ENCODE measurements around the gene LIFR. TPM values are rescaled to one million over a fixed set of nuclear protein-coding genes. Genes with fewer than 3 reads are reported as not detected.

LIFR gene
- total and polyA plus RNA-seq, 2 donors (not counting 3 experiments of a cell fraction or from before 2014, with no cell fraction given), result 4.1 to 36.4 TPM

DNA sequence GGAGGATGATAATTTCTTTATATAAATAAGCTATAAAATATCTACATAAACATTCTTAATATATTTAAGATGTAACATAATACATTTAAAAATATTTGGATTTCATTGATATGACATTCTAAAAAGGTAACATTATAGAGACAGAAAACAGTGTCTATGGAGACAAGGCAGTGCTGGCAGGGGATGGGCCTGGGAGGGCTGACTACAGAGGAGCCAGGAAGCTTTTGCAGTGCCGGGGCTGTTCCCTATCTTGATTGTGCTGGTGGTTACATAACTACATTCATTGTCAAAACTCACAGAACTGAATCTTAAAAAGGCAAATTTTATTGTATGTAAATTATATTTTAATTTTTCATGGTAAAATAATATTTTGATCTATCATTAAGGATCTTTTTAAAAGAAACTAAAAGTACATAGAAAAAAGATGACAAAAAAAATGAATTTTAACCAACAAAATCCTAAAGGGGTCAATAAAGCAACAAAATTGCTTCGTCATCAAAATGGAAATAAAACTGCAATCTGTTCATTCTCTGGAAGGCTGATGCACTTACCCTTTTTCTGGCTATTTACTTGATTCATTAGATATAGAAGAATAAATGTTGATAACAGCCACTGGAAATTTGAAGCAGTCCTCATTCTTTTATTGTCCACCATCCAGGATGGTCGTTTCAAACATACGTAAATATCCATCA is 26.3 kb downstream of the LIFR start:
- ChIA-PET POLR2A (no interaction called here), CTCF (interaction anchor here (1.0 kb wide), 1 partner anchor 88 kb away, joined by 3 read pairs; no protein-coding TSS in a partner anchor)
- H3K36me3 ChIP-seq (ENCODE audit: control insufficient read depth in 2 of 2, extremely low read depth in 1 of 2, insufficient read depth in 2 of 2, low read length in 2 of 2), result peaks cover 1 to 3% of the 10 kb centered on the region in 2 experiments
- no peaks in the 10 kb centered on the region for H3K27me3 ChIP-seq (ENCODE audit: control insufficient read depth in 2 of 2, insufficient read depth in 2 of 2, low read length in 2 of 2)
- dilution Hi-C loops (cut with MboI; ENCODE audit: extremely low pct_ligation_motif_present, low sequenced_read_pairs) (no loop called here), intact Hi-C loops (cut with micrococcal nuclease) (no loop called here)
- H2AFZ ChIP-seq (ENCODE audit: low read depth, low read length), result no peak overlapping the region
- H4K20me1 ChIP-seq (replicated peaks; ENCODE audit: control insufficient read depth, extremely low read depth, insufficient read depth, low read length), result no peaks in the 10 kb centered on the region
- H3K9ac ChIP-seq (replicated peaks; ENCODE audit: extremely low read depth, insufficient read depth, low read length), result no peak overlapping the region
- no peaks in the 10 kb centered on the region for H3K79me2 ChIP-seq (ENCODE audit: control insufficient read depth, insufficient read depth, low read length)
- no peak overlapping the region for H3K4me3 ChIP-seq (replicated peaks in 1 of 3; ENCODE audit: insufficient read depth in 1 of 3, low read depth in 1 of 3, low read length in 3 of 3)
- no peak overlapping the region for H3K4me2 ChIP-seq (ENCODE audit: insufficient read depth, low read length)
- H3K9me1 ChIP-seq (replicated peaks; ENCODE audit: control insufficient read depth, extremely low read depth, insufficient read depth, low read length), result no peaks in the 10 kb centered on the region
- no peak for TF ChIP-seq MYC (IDR thresholded peaks at IDR 0.05; ENCODE audit: low read depth, low read length)
- TF ChIP-seq EZH2 (IDR thresholded peaks at IDR 0.05; ENCODE audit: borderline replicate concordance, low read depth, low read length, severe bottlenecking), result no peak
- TF ChIP-seq POLR2A (IDR thresholded peaks at IDR 0.05; ENCODE audit: low read depth, low read length), result no peak
- TF ChIP-seq, protein P1, sequence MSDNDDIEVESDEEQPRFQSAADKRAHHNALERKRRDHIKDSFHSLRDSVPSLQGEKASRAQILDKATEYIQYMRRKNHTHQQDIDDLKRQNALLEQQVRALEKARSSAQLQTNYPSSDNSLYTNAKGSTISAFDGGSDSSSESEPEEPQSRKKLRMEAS (IDR thresholded peaks at IDR 0.05; ENCODE audit: insufficient read depth, insufficient read length), result no peak
- no peak for TF ChIP-seq GATA2 (IDR thresholded peaks at IDR 0.05; ENCODE audit: insufficient read depth, insufficient read length, low read depth, low read length)
- no peak for TF ChIP-seq JUN (IDR thresholded peaks at IDR 0.05; ENCODE audit: borderline replicate concordance, insufficient read depth, insufficient read length, low read depth)
- no peak for TF ChIP-seq FOS (IDR thresholded peaks at IDR 0.05; ENCODE audit: borderline replicate concordance, insufficient read depth, low read length)
- TF ChIP-seq, protein P2, sequence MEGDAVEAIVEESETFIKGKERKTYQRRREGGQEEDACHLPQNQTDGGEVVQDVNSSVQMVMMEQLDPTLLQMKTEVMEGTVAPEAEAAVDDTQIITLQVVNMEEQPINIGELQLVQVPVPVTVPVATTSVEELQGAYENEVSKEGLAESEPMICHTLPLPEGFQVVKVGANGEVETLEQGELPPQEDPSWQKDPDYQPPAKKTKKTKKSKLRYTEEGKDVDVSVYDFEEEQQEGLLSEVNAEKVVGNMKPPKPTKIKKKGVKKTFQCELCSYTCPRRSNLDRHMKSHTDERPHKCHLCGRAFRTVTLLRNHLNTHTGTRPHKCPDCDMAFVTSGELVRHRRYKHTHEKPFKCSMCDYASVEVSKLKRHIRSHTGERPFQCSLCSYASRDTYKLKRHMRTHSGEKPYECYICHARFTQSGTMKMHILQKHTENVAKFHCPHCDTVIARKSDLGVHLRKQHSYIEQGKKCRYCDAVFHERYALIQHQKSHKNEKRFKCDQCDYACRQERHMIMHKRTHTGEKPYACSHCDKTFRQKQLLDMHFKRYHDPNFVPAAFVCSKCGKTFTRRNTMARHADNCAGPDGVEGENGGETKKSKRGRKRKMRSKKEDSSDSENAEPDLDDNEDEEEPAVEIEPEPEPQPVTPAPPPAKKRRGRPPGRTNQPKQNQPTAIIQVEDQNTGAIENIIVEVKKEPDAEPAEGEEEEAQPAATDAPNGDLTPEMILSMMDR (IDR thresholded peaks at IDR 0.05; ENCODE audit: extremely low read depth in 1 of 2, insufficient read depth in 1 of 2, low read depth in 1 of 2, low read length in 2 of 2), result no peak
- TF ChIP-seq POLR2AphosphoS5 (IDR thresholded peaks at IDR 0.05; ENCODE audit: insufficient read depth, low read depth, low read length), result no peak
- DNase-seq (ENCODE audit: low read depth, low spot score) (no peak), FAIRE-seq (no peak)
- no peaks in the 10 kb centered on the region for H3K4me1 ChIP-seq (ENCODE audit: control insufficient read depth, extremely low read depth, insufficient read depth, low read length)
- no peak overlapping the region for H3K27ac ChIP-seq (ENCODE audit: insufficient read depth, low read depth, low read length)
- no peaks in the 10 kb centered on the region for H3K9me3 ChIP-seq (replicated peaks; ENCODE audit: control insufficient read depth, insufficient read depth, low read length)
- BruUV-seq (replicated peaks), result no TSS peak
